NCI-H2107 treated with DMSO at 0.1 percent for 48 hours (cell line): ENCODE measurements around the gene GGT5.

Source experiments
- DNase-seq: peaks from one replicate; lab custom pipeline; 2025; ENCODE audit not compliant: unreplicated experiment; lab: John Stamatoyannopoulos, UW

Gene GGT5

GRCh38 chr22:24170632-24171031, 74.2 kb downstream of the GGT5 start:
- no peak for DNase-seq

GRCh38 chr22:24170188-24170587, 74.7 kb downstream of the GGT5 start:
- no peak for DNase-seq
